K562 (cell line): ENCODE data around the gene TCTN3. TPM values are rescaled to one million over a fixed set of nuclear protein-coding genes. Genes with fewer than 3 reads are reported as not detected.

Experiments
- ATAC-seq: fragments of 200-7000 bp; cut with Tn5 transposase; 3 replicates; pipeline ENCODE4 v1.9.1; 2020; ENCODE audit warnings: moderate library complexity
- BruUV-seq: library from RNA; stranded (reverse); fragments of 400-500 nt; replicated peaks from 2 replicates; lab custom pipeline; 2021; lab: Mats Ljungman, UMichigan
- CTCF ChIA-PET: fragments of 300-600 bp; formaldehyde crosslinking; extraction: SDS; loops from one replicate; lab custom pipeline; 2021; ENCODE audit warnings: low intra/inter-chr PET ratio; lab: Yijun Ruan, JAX
- POLR2A ChIA-PET: fragments of 300-600, 350-650 bp; sonication (Branson Sonifier 250); formaldehyde crosslinking; extraction: SDS; loops from one replicate; lab custom pipeline; 2021; ENCODE audit warnings: antibody characterized with exemption, inconsistent platforms; lab: Yijun Ruan, JAX
- DNase-seq, 4 experiments: peaks; one replicate each; pipeline versions ENCODE4 v3.0.0 to v3.0.0-alpha.2; 2011 to 2018; ENCODE audit warnings: low spot score in 3 of 4, mixed read lengths in 3 of 4; ENCODE audit errors: extremely low read depth in 1 of 4
- FAIRE-seq: peaks from 2 replicates; lab custom pipeline; 2011; peaks lifted over from hg19 to GRCh38; lab: Jason Lieb, UNC
- H2AFZ ChIP-seq: 2 replicates; pipeline ENCODE4 v1.6.0; 2011; ENCODE audit warnings: low read depth, low read length, control low read depth, inconsistent platforms
- H3K27ac ChIP-seq: fragments of 200-600 bp; 3 replicates; pipeline ENCODE4 v1.8.0; 2011; ENCODE audit warnings: low read depth, mild to moderate bottlenecking, control low read depth, inconsistent platforms, low read length, moderate library complexity, mixed read lengths; ENCODE audit errors: extremely low read depth
- H3K27me3 ChIP-seq, 2 experiments: fragments of 300-600 bp in 1 of 2; 2 replicates in 1 of 2; 3 replicates in 1 of 2; pipeline versions ENCODE4 v1.6.0 to v1.8.0; 2011; ENCODE audit warnings: inconsistent platforms in 2 of 2, low read length in 2 of 2, mild to moderate bottlenecking in 1 of 2, mixed read lengths in 1 of 2, moderate library complexity in 1 of 2; ENCODE audit not compliant: control insufficient read depth in 2 of 2, insufficient read depth in 2 of 2
- H3K36me3 ChIP-seq: fragments of 300-600 bp; 3 replicates; pipeline ENCODE4 v1.8.0; 2011; ENCODE audit warnings: mild to moderate bottlenecking, low read length, inconsistent platforms; ENCODE audit not compliant: control insufficient read depth, insufficient read depth
- H3K4me1 ChIP-seq, 2 experiments: fragments of 200-600 bp in 1 of 2; replicated peaks in 1 of 2; 2 replicates in 1 of 2; 3 replicates in 1 of 2; pipeline versions ENCODE4 v1.5.1 to v1.8.0; 2011; ENCODE audit warnings: inconsistent platforms in 2 of 2, low read length in 2 of 2, mild to moderate bottlenecking in 1 of 2, mixed read lengths in 1 of 2, moderate library complexity in 1 of 2; ENCODE audit not compliant: control insufficient read depth in 2 of 2, insufficient read depth in 2 of 2
- H3K4me2 ChIP-seq: 2 replicates; pipeline ENCODE4 v1.6.1; 2011; ENCODE audit warnings: low read length, control low read depth, inconsistent platforms, mixed read lengths; ENCODE audit not compliant: insufficient read depth
- H3K4me3 ChIP-seq: fragments of 200-600 bp; sonication (generic), shearing (Covaris generic); 2 replicates; pipeline ENCODE4 v1.5.1; 2016; ENCODE audit warnings: control low read depth, inconsistent platforms
- H3K79me2 ChIP-seq: fragments of 200-600 bp; 3 replicates; pipeline ENCODE4 v1.8.0; 2011; ENCODE audit warnings: low read length, inconsistent platforms; ENCODE audit not compliant: control insufficient read depth, insufficient read depth
- H3K9ac ChIP-seq, 2 experiments: 2 replicates each; pipeline versions ENCODE4 v1.6.0 to v1.6.1; 2011; ENCODE audit warnings: low read depth in 2 of 2, low read length in 2 of 2, control low read depth in 1 of 2, inconsistent platforms in 1 of 2, mild to moderate bottlenecking in 1 of 2, mixed read lengths in 1 of 2; ENCODE audit not compliant: insufficient read depth in 1 of 2
- H3K9me1 ChIP-seq: one replicate; pipeline ENCODE4 v1.6.0; 2011; ENCODE audit warnings: inconsistent platforms, mild to moderate bottlenecking, low read length, moderate library complexity; ENCODE audit not compliant: control insufficient read depth, insufficient read depth
- H3K9me3 ChIP-seq: replicated peaks from 2 replicates; pipeline ENCODE4 v1.5.1; 2011; ENCODE audit warnings: low read depth, low read length, inconsistent platforms; ENCODE audit not compliant: control insufficient read depth, insufficient read depth
- H4K20me1 ChIP-seq: replicated peaks from 2 replicates; pipeline ENCODE4 v1.6.1; 2011; ENCODE audit warnings: low read length, inconsistent platforms, mixed read lengths; ENCODE audit not compliant: control insufficient read depth, insufficient read depth
- ARID1B ChIP-seq: fragments of 450-650 bp; IDR thresholded peaks from 2 replicates; pipeline ENCODE4 v1.6.1; 2016; ENCODE audit warnings: antibody characterized with exemption, mild to moderate bottlenecking, inconsistent platforms
- CBX1 ChIP-seq: sonication (generic); IDR thresholded peaks from 2 replicates; pipeline ENCODE4 v1.6.1; 2016; ENCODE audit warnings: antibody characterized with exemption, low read depth, mild to moderate bottlenecking
- CXXC5 ChIP-seq: fragments of 250-450 bp; sonication (Bioruptor Pico); IDR thresholded peaks from 2 replicates; pipeline ENCODE4 v1.8.0; 2022; ENCODE audit warnings: inconsistent platforms, mild to moderate bottlenecking, moderate library complexity
- EHMT2 ChIP-seq: fragments of 450-650 bp; IDR thresholded peaks from 2 replicates; pipeline ENCODE4 v1.6.1; 2018; ENCODE audit warnings: antibody characterized with exemption
- GABPA ChIP-seq: fragments of 200-800 bp; sonication (Bioruptor generic); conservative IDR thresholded peaks from 2 replicates; pipeline ENCODE4 v1.6.1; 2016; ENCODE audit warnings: low read depth, missing genetic modification characterization, missing compliant biosample characterization
- HDAC1 ChIP-seq, 2 experiments: fragments of 450-650 bp; IDR thresholded peaks; 2 replicates each; pipeline ENCODE4 v1.6.1; 2016 to 2017; ENCODE audit warnings: inconsistent platforms in 1 of 2, mild to moderate bottlenecking in 1 of 2, moderate library complexity in 1 of 2
- HDAC2 ChIP-seq: fragments of 450-650 bp; IDR thresholded peaks from 2 replicates; pipeline ENCODE4 v1.6.1; 2016; ENCODE audit warnings: mild to moderate bottlenecking
- HES1 ChIP-seq: fragments of 450-650 bp; IDR thresholded peaks from 2 replicates; pipeline ENCODE4 v1.6.1; 2016; ENCODE audit warnings: low read depth, mild to moderate bottlenecking, moderate library complexity
- IFI16 ChIP-seq: fragments of 250-450 bp; sonication (Bioruptor Pico); IDR thresholded peaks from 2 replicates; pipeline ENCODE4 v2.1.2; 2022; ENCODE audit warnings: mild to moderate bottlenecking, inconsistent platforms
- JUND ChIP-seq, 2 experiments: IDR thresholded peaks; 2 replicates in 1 of 2; 3 replicates in 1 of 2; pipeline ENCODE4 v1.6.1; 2011; ENCODE audit warnings: borderline replicate concordance in 2 of 2, low read depth in 2 of 2, low read length in 2 of 2, improper control_type of control experiment in 1 of 2, missing biosample characterization in 1 of 2, missing genetic modification characterization in 1 of 2, missing genetic modification reagents in 1 of 2
- NFIC ChIP-seq: fragments of 450-650 bp; IDR thresholded peaks from 2 replicates; pipeline ENCODE4 v1.6.1; 2017; ENCODE audit warnings: mild to moderate bottlenecking, inconsistent platforms
- PBX2 ChIP-seq, 2 experiments: IDR thresholded peaks in 1 of 2; conservative IDR thresholded peaks in 1 of 2; 2 replicates each; pipeline ENCODE4 v1.6.1; 2016; ENCODE audit warnings: low read depth in 2 of 2, mild to moderate bottlenecking in 1 of 2, missing compliant biosample characterization in 1 of 2, missing genetic modification characterization in 1 of 2, moderate library complexity in 1 of 2
- TEAD4 ChIP-seq, 2 experiments: sonication (generic) in 1 of 2; formaldehyde crosslinking in 1 of 2; IDR thresholded peaks; 2 replicates each; pipeline versions ENCODE4 v1.6.1 to v1.8.0; 2012 to 2022; ENCODE audit warnings: borderline replicate concordance in 1 of 2, inconsistent platforms in 1 of 2, low read length in 1 of 2, mild to moderate bottlenecking in 1 of 2, missing genetic modification reagents in 1 of 2
- XRCC4 ChIP-seq: IDR thresholded peaks from one replicate; pipeline ENCODE4 v1.6.1; 2011; ENCODE audit not compliant: insufficient read depth, insufficient read length; ENCODE audit errors: extremely low read depth
- ZFX ChIP-seq: sonication (generic); formaldehyde crosslinking; IDR thresholded peaks from 2 replicates; pipeline ENCODE4 v1.8.0; 2022; ENCODE audit warnings: mild to moderate bottlenecking, missing genetic modification reagents, moderate library complexity
- ZNF174 ChIP-seq: fragments of 250-450 bp; sonication (Bioruptor Pico); IDR thresholded peaks from 2 replicates; pipeline ENCODE4 v1.4.0; 2020; ENCODE audit warnings: mild to moderate bottlenecking
- ZNF766 ChIP-seq: fragments of 200-800 bp; sonication (Bioruptor generic); conservative IDR thresholded peaks from 2 replicates; pipeline ENCODE4 v1.6.1; 2016; ENCODE audit warnings: missing genetic modification characterization, missing compliant biosample characterization
- WGBS: fragments of 100-300 bp; shearing (Covaris generic); methylation state at CpG from one replicate; pipeline ENCODE4 v1.1.6; 2016; ENCODE audit warnings: low coverage, mixed read lengths; ENCODE audit not compliant: insufficient coverage; ENCODE audit errors: missing lambda C conversion rate; 5-methylcytosine and 5-hydroxymethylcytosine counted together
- in situ Hi-C: fragments of 300-500 bp; cut with MboI; formaldehyde crosslinking; loops from 4 replicates; pipeline ENCODE4 v1.15.0; 2018; ENCODE audit warnings: inconsistent platforms, mixed read lengths
- intact Hi-C: fragments of 100-400 bp; cut with micrococcal nuclease; formaldehyde crosslinking; loops from 2 replicates; pipeline ENCODE4 v1.14.2; 2022
- polyA plus RNA-seq, 8 experiments: library from polyadenylated mRNA; depleted of rRNA in 4 of 8; stranded (reverse) in 5 of 8; unstranded in 3 of 8; fragments of >200 nt; fragmentation: Nextera tagmentation in 2 of 8; fragmentation: Illumina TruSeq in 1 of 8; extraction: Ambion mirVana in 2 of 8; extraction: Trizol in 1 of 8; gene quantifications; 2 replicates each; pipeline versions ENCODE4 v1.2.1 to v1.2.3, GENCODE V29; 2011 to 2014; ENCODE audit warnings: inconsistent platforms in 1 of 8, missing spikeins in 1 of 8
- total RNA-seq, 7 experiments: library from RNA; depleted of rRNA in 6 of 7; stranded (reverse); fragments of >200 nt in 6 of 7; fragmentation: Illumina TruSeq in 2 of 7; extraction: Trizol in 2 of 7; gene quantifications; 2 replicates each; pipeline versions ENCODE4 v1.2.1 to v1.2.3, GENCODE V29; 2011 to 2021; ENCODE audit warnings: low replicate concordance in 1 of 7

The TCTN3 gene
- total and polyA plus RNA-seq, 9 of the 15 experiments (the other 6 are each of a cell fraction or from before 2014, with no cell fraction given) = 10.4 to 25.8 (median 16.3) TPM

- H3K27ac ChIP-seq = no peak overlapping the region
- DNase-seq (peak; percentile 17 to 78 (median 42)), FAIRE-seq (peak; percentile 77), ATAC-seq (peak; percentile 95)
- no peaks in the 10 kb centered on the region for H3K27me3 ChIP-seq
- 2% methylated on average over 6 of the region's 6 CpGs for WGBS
- H3K4me3 ChIP-seq = no peak overlapping the region
- intact Hi-C loops (loop anchor here (5.0 kb wide), 2 partner anchors 50 to 100 kb away; partner anchors contain the start of gene TCTN3), in situ Hi-C loops (no loop called here)
- ChIA-PET CTCF (no interaction called here), POLR2A (interaction anchor here (0.6 kb wide), 1 partner anchor 15 kb away, joined by 4 read pairs; no protein-coding TSS in a partner anchor)
- H3K9ac ChIP-seq = no peak overlapping the region
- no TSS peak for BruUV-seq
- no peaks in the 10 kb centered on the region for H3K36me3 ChIP-seq
- H2AFZ ChIP-seq = no peak overlapping the region
- no peaks in the 10 kb centered on the region for H3K9me1 ChIP-seq
- no peaks in the 10 kb centered on the region for H3K9me3 ChIP-seq
- no peak overlapping the region for H3K4me2 ChIP-seq
- H3K79me2 ChIP-seq = no peaks in the 10 kb centered on the region
- no peaks in the 10 kb centered on the region for H3K4me1 ChIP-seq
- no peaks in the 10 kb centered on the region for H4K20me1 ChIP-seq
- TF ChIP-seq TEAD4 (IDR thresholded peaks at IDR 0.05; ENCODE audit: low read length) (peak; percentile 96), TEAD4 (CRISPR knock-in tag; IDR thresholded peaks at IDR 0.05; ENCODE audit: borderline replicate concordance) (no peak), CXXC5 (CRISPR knock-in tag) (peak; percentile 23; the same call in 1 of the 2 replicates), HDAC1 (IDR thresholded peaks at IDR 0.05) (peak in 1 of 2 experiments; percentile 96; a peak in 2 of 4 replicates), ZFX (CRISPR knock-in tag) (peak; percentile 33), ZNF766 (CRISPR knock-in tag) (0 out of 2 replicates have a peak, but pooled peaks have one; percentile 65), IFI16 (CRISPR knock-in tag) (no peak), HES1 (0 out of 2 replicates have a peak, but pooled peaks have one; percentile 16), ZNF174 (no peak), HDAC2 (peak; percentile 93), XRCC4 (no peak), CBX1 (no peak), GABPA (tag) (0 out of 2 replicates have a peak, but pooled peaks have one; percentile 35), ARID1B (peak; percentile 87), NFIC (peak; percentile 87), PBX2 (CRISPR knock-in tag; IDR thresholded peaks at IDR 0.05; ENCODE audit: low read depth) (no peak), PBX2 (tag; conservative IDR thresholded peaks at IDR 0.05; ENCODE audit: low read depth) (peak; percentile 37; the same call in 1 of the 2 replicates), JUND (IDR thresholded peaks at IDR 0.05; ENCODE audit: borderline replicate concordance, low read depth, low read length) (peak; percentile 29; the same call in 1 of the 2 replicates), JUND (tag; IDR thresholded peaks at IDR 0.05; ENCODE audit: borderline replicate concordance, low read depth, low read length) (no peak), EHMT2 (no peak)
Observed at GRCh38 chr10:95741807-95742467, 48.2 kb upstream of the TCTN3 start.
